MM.1S (cell line): Measurements from ENCODE around the gene RHOT1.

ENCODE experiments used
- EZH2 ChIP-seq: fragments of 300-600 bp; sonication (generic); optimal IDR thresholded peaks from 2 replicates; pipeline ENCODE3; 2017; ENCODE audit warnings: low read depth, mild to moderate bottlenecking, antibody characterized with exemption, low read length, mixed read lengths
- EZH2phosphoT487 ChIP-seq: fragments of 300-600 bp; sonication (generic); IDR thresholded peaks from 2 replicates; pipeline ENCODE4 v1.6.1; 2018; ENCODE audit warnings: antibody characterized with exemption, low read length
- TF ChIP-seq, protein P1 (sequence below): fragments of 300-600 bp; sonication (generic); IDR thresholded peaks from 2 replicates; pipeline ENCODE4 v1.5.1; 2016; ENCODE audit warnings: antibody characterized with exemption, low read length, mixed read lengths

DNA sequence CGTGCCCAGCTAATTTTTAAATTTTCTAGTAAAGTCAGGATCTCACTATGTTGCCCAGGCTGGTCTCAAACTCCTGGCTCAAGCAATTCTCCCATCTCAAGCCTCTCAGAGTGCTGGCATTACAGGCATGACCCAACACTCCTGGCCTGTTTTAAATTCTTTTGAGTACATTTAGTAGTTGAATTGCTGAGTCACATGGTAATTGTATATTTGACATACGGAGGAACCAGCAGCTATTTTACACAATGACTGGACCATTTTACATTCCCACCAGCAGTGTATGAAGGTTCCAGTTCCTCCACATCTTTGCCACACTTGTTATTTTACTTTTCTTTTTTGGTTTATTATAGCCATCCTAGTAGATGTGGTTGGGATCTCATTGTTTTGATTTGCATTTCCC is 43.6 kb downstream of the RHOT1 start:
- TF ChIP-seq, protein P1, sequence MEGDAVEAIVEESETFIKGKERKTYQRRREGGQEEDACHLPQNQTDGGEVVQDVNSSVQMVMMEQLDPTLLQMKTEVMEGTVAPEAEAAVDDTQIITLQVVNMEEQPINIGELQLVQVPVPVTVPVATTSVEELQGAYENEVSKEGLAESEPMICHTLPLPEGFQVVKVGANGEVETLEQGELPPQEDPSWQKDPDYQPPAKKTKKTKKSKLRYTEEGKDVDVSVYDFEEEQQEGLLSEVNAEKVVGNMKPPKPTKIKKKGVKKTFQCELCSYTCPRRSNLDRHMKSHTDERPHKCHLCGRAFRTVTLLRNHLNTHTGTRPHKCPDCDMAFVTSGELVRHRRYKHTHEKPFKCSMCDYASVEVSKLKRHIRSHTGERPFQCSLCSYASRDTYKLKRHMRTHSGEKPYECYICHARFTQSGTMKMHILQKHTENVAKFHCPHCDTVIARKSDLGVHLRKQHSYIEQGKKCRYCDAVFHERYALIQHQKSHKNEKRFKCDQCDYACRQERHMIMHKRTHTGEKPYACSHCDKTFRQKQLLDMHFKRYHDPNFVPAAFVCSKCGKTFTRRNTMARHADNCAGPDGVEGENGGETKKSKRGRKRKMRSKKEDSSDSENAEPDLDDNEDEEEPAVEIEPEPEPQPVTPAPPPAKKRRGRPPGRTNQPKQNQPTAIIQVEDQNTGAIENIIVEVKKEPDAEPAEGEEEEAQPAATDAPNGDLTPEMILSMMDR, result no peak
- no peak for TF ChIP-seq EZH2
- TF ChIP-seq EZH2phosphoT487, result no peak
